Peyer's patch (tissue), 4 donors: ENCODE data around the gene OR2A12.

Experiments used
- POLR2A ChIP-seq, 2 donors: fragments of 450-650 bp; IDR thresholded peaks; one replicate each; pipeline ENCODE4 v1.5.1; 2017; ENCODE audit warnings: antibody characterized with exemption in 2 of 2, mild to moderate bottlenecking in 2 of 2, moderate library complexity in 2 of 2
- TF ChIP-seq, protein P1 (sequence below), 6 experiments: fragments of 450-650 bp in 4 of 6; fragments of 200-600 bp in 2 of 6; sonication (generic) in 1 of 6; IDR thresholded peaks; one replicate each; pipeline ENCODE4 v1.5.1; 2017 to 2019; ENCODE audit warnings: antibody characterized with exemption in 6 of 6, mild to moderate bottlenecking in 3 of 6, moderate library complexity in 1 of 6

DNA sequence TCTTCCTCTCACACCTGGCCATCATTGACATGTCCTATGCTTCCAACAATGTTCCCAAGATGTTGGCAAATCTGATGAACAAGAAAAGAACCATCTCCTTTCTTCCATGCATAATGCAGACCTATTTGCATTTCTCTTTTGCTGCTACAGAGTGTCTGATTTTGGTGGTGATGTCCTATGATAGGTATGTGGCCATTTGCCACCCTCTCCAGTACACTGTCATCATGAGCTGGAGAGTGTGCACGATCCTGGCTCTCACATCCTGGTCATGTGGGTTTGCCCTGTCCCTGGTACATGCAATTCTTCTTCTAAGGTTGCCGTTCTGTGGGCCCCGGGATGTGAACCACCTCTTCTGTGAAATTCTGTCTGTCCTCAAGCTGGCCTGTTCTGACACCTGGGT lies 56.1 kb downstream of the OR2A12 start:
- TF ChIP-seq, protein P1, sequence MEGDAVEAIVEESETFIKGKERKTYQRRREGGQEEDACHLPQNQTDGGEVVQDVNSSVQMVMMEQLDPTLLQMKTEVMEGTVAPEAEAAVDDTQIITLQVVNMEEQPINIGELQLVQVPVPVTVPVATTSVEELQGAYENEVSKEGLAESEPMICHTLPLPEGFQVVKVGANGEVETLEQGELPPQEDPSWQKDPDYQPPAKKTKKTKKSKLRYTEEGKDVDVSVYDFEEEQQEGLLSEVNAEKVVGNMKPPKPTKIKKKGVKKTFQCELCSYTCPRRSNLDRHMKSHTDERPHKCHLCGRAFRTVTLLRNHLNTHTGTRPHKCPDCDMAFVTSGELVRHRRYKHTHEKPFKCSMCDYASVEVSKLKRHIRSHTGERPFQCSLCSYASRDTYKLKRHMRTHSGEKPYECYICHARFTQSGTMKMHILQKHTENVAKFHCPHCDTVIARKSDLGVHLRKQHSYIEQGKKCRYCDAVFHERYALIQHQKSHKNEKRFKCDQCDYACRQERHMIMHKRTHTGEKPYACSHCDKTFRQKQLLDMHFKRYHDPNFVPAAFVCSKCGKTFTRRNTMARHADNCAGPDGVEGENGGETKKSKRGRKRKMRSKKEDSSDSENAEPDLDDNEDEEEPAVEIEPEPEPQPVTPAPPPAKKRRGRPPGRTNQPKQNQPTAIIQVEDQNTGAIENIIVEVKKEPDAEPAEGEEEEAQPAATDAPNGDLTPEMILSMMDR (IDR thresholded peaks at IDR 0.05): no peak
- no peak for TF ChIP-seq POLR2A (IDR thresholded peaks at IDR 0.05)
